ENCODE measurements around the gene PITX1.

- TF ChIP-seq CTCF (IDR thresholded peaks at IDR 0.05) = no peak
- no peak for TF ChIP-seq EZH2 (IDR thresholded peaks at IDR 0.05; ENCODE audit: borderline replicate concordance, insufficient read depth, low read depth, low read length, poor library complexity, severe bottlenecking)
Observed at GRCh38 chr5:135027266-135027696, 6.7 kb downstream of the PITX1 start.
